ENCODE data around the gene ZFAND2B.

- no peak for TF ChIP-seq CTCF (IDR thresholded peaks at IDR 0.05)
- TF ChIP-seq PREB (CRISPR knock-in tag; IDR thresholded peaks at IDR 0.05; ENCODE audit: borderline replicate concordance): no peak
- TF ChIP-seq USF1 (CRISPR knock-in tag; IDR thresholded peaks at IDR 0.05): no peak
- TF ChIP-seq USF2 (CRISPR knock-in tag; IDR thresholded peaks at IDR 0.05): no peak
- no peak for TF ChIP-seq ATF6 (CRISPR knock-in tag; IDR thresholded peaks at IDR 0.05)
- TF ChIP-seq ETV6 (CRISPR knock-in tag; IDR thresholded peaks at IDR 0.05): no peak
Observed at GRCh38 chr2:219215871-219216534, 9.4 kb downstream of the ZFAND2B start.
